Panc1 (cell line): Measurements from ENCODE around the gene NSD2. TPM values are rescaled to one million over a fixed set of nuclear protein-coding genes. Genes with fewer than 3 reads are reported as not detected.

Source experiments
- ATAC-seq: fragments of 200-7000 bp; cut with Tn5 transposase; 2 replicates; pipeline ENCODE4 v1.9.1; 2020; ENCODE audit warnings: mild to moderate bottlenecking, moderate library complexity
- BruUV-seq: library from RNA; stranded (reverse); fragments of 400-500 nt; replicated peaks from 2 replicates; lab custom pipeline; 2021; lab: Mats Ljungman, UMichigan
- CTCF ChIA-PET: fragments of 300-600 bp; sonication (Branson Sonifier 250); formaldehyde crosslinking; loops from one replicate; lab custom pipeline; 2022; ENCODE audit warnings: antibody characterized with exemption; lab: Charles Lee
- POLR2A ChIA-PET: fragments of 300-600 bp; sonication (Branson Sonifier 250); formaldehyde crosslinking; loops from one replicate; lab custom pipeline; 2022; ENCODE audit warnings: antibody characterized with exemption; lab: Charles Lee
- DNase-seq: peaks from one replicate; pipeline ENCODE4 v3.0.0-alpha.2; 2010; ENCODE audit warnings: low read depth, low spot score
- H3K27ac ChIP-seq: 2 replicates; pipeline ENCODE4 v1.5.1; 2011; ENCODE audit warnings: mild to moderate bottlenecking, low read length, inconsistent platforms
- H3K27me3 ChIP-seq: fragments of 200-500 bp; sonication (Bioruptor generic); 2 replicates; pipeline ENCODE4 v1.6.0; 2014; ENCODE audit warnings: low read length, inconsistent platforms; ENCODE audit not compliant: control insufficient read depth, insufficient read depth
- H3K36me3 ChIP-seq: fragments of 200-500 bp; sonication (Bioruptor generic); 2 replicates; pipeline ENCODE4 v1.5.1; 2014; ENCODE audit warnings: inconsistent platforms, mild to moderate bottlenecking, low read length, moderate library complexity; ENCODE audit not compliant: control insufficient read depth, insufficient read depth
- H3K4me1 ChIP-seq: 2 replicates; pipeline ENCODE4 v1.5.1; 2011; ENCODE audit warnings: inconsistent platforms, mild to moderate bottlenecking, low read length, moderate library complexity; ENCODE audit not compliant: control insufficient read depth, insufficient read depth
- H3K4me3 ChIP-seq, 2 experiments: 2 replicates each; pipeline ENCODE4 v1.5.1; 2011 to 2012; ENCODE audit warnings: low read depth in 2 of 2, low read length in 2 of 2, mild to moderate bottlenecking in 2 of 2, inconsistent platforms in 1 of 2, moderate library complexity in 1 of 2
- H3K9me3 ChIP-seq: fragments of 200-500 bp; sonication (Bioruptor generic); 2 replicates; pipeline ENCODE4 v1.5.1; 2014; ENCODE audit warnings: low read depth, mild to moderate bottlenecking, inconsistent platforms, low read length, moderate library complexity; ENCODE audit not compliant: control insufficient read depth, insufficient read depth
- CTCF ChIP-seq: fragments of 450-650 bp; IDR thresholded peaks from 2 replicates; pipeline ENCODE4 v1.5.1; 2017; ENCODE audit warnings: mild to moderate bottlenecking
- POLR2AphosphoS5 ChIP-seq: IDR thresholded peaks from 2 replicates; pipeline ENCODE4 v1.6.1; 2012; ENCODE audit warnings: mild to moderate bottlenecking, low read depth, low read length, moderate library complexity
- REST ChIP-seq, 2 experiments: IDR thresholded peaks; 2 replicates each; pipeline ENCODE4 v1.6.1; 2011 to 2012; ENCODE audit warnings: low read depth in 2 of 2, control low read depth in 1 of 2, low read length in 1 of 2, mild to moderate bottlenecking in 1 of 2, moderate library complexity in 1 of 2; ENCODE audit not compliant: insufficient read depth in 1 of 2
- SIN3A ChIP-seq: IDR thresholded peaks from 2 replicates; pipeline ENCODE4 v1.6.1; 2012; ENCODE audit warnings: low read depth, mild to moderate bottlenecking, low read length, moderate library complexity, borderline replicate concordance; ENCODE audit not compliant: insufficient read depth
- TCF7L2 ChIP-seq: IDR thresholded peaks from 2 replicates; pipeline ENCODE4 v1.6.1; 2011; ENCODE audit warnings: mild to moderate bottlenecking, low read depth, low read length, inconsistent platforms
- in situ Hi-C: cut with HindIII; loops from 2 replicates; pipeline ENCODE4 v1.10.0; 2016; ENCODE audit warnings: low sequenced_read_pairs, low pct_unique_long_range_greater_than_20kb
- intact Hi-C: fragments of 100-400 bp; cut with micrococcal nuclease; formaldehyde crosslinking; loops from one replicate; pipeline ENCODE4 v1.10.0; 2022; ENCODE audit not compliant: unreplicated experiment
- total RNA-seq: library from RNA; stranded (reverse); gene quantifications from one replicate; pipeline ENCODE4 v1.2.1, GENCODE V29; 2021; ENCODE audit not compliant: unreplicated experiment

NSD2 gene
- total RNA-seq, 1 experiment from 2014 or later, result 116 TPM

- BruUV-seq, result no TSS peak
- ChIA-PET CTCF (no interaction called here), POLR2A (no interaction called here)
- no peak overlapping the region for H3K27ac ChIP-seq
- intact Hi-C loops (no loop called here), in situ Hi-C loops (no loop called here)
- H3K4me1 ChIP-seq, result no peaks in the 10 kb centered on the region
- H3K9me3 ChIP-seq, result no peaks in the 10 kb centered on the region
- H3K27me3 ChIP-seq, result no peaks in the 10 kb centered on the region
- DNase-seq (no peak), ATAC-seq (no peak)
- H3K36me3 ChIP-seq, result peaks cover 9% of the 10 kb centered on the region; the same call in 1 of the 2 replicates
- no peak overlapping the region for H3K4me3 ChIP-seq
- no peak for TF ChIP-seq SIN3A
- TF ChIP-seq POLR2AphosphoS5, result no peak
- TF ChIP-seq TCF7L2, result no peak
- no peak for TF ChIP-seq CTCF
- no peak for TF ChIP-seq REST (IDR thresholded peaks at IDR 0.05; ENCODE audit: insufficient read depth in 1 of 2, low read depth in 2 of 2, low read length in 1 of 2)
Measured at GRCh38 chr4:1933700-1934099, 62.5 kb downstream of the NSD2 start.

- BruUV-seq, result no TSS peak
- ATAC-seq, result no peak
- CTCF ChIA-PET, result interaction anchor here (0.5 kb wide), 1 partner anchor 13 kb away, joined by 8 read pairs; no protein-coding TSS in a partner anchor
Measured at GRCh38 chr4:1937550-1937949, 66.4 kb downstream of the NSD2 start.

More at GRCh38 chr4:1937550-1937949, 66.4 kb downstream of the NSD2 start:
- intact Hi-C loops, result no loop called here
- H3K4me1 ChIP-seq, result no peaks in the 10 kb centered on the region
- H3K4me3 ChIP-seq, result no peak overlapping the region
- H3K36me3 ChIP-seq, result peaks cover 26% of the 10 kb centered on the region
- in situ Hi-C loops, result no loop called here
- no peaks in the 10 kb centered on the region for H3K9me3 ChIP-seq
- DNase-seq, result no peak
- no peaks in the 10 kb centered on the region for H3K27me3 ChIP-seq
- TF ChIP-seq SIN3A (no peak), CTCF (no peak), POLR2AphosphoS5 (no peak), TCF7L2 (no peak), REST (IDR thresholded peaks at IDR 0.05; ENCODE audit: insufficient read depth in 1 of 2, low read depth in 2 of 2, low read length in 1 of 2) (no peak)
- H3K27ac ChIP-seq, result no peak overlapping the region
- POLR2A ChIA-PET, result no interaction called here
